Testis (tissue), 2 donors: ENCODE measurements around the gene CPZ.

Experiments
- POLR2A ChIP-seq: fragments of 450-650 bp; IDR thresholded peaks from one replicate; pipeline ENCODE4 v1.6.1; 2017; ENCODE audit warnings: antibody characterized with exemption, mild to moderate bottlenecking, moderate library complexity
- TF ChIP-seq, protein P1 (sequence below), 3 experiments: fragments of 450-650 bp in 2 of 3; fragments of 200-600 bp in 1 of 3; sonication (generic) in 1 of 3; IDR thresholded peaks; one replicate each; pipeline ENCODE4 v1.5.1; 2016 to 2019; ENCODE audit warnings: antibody characterized with exemption in 3 of 3, mild to moderate bottlenecking in 2 of 3, moderate library complexity in 1 of 3

DNA sequence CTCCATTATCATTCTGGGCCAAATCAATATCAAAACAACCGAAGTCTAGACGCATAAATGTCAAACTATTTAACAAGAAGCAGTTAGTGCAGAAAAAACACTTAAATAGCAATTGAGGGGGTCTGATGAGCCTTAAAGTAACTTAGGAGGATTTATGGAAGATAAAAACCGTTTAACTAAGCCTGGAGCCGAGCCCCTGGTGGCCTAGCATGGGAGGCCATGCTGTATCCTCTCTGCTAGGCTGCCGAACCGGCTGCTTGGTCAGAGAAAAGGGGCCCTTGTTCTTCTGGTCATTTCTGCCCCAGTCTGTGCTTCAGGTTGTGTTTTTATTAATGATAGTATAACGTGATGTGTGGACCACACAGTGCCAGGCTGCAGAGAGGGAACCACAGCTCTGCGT is 72.4 kb downstream of the CPZ start:
- TF ChIP-seq, protein P1, sequence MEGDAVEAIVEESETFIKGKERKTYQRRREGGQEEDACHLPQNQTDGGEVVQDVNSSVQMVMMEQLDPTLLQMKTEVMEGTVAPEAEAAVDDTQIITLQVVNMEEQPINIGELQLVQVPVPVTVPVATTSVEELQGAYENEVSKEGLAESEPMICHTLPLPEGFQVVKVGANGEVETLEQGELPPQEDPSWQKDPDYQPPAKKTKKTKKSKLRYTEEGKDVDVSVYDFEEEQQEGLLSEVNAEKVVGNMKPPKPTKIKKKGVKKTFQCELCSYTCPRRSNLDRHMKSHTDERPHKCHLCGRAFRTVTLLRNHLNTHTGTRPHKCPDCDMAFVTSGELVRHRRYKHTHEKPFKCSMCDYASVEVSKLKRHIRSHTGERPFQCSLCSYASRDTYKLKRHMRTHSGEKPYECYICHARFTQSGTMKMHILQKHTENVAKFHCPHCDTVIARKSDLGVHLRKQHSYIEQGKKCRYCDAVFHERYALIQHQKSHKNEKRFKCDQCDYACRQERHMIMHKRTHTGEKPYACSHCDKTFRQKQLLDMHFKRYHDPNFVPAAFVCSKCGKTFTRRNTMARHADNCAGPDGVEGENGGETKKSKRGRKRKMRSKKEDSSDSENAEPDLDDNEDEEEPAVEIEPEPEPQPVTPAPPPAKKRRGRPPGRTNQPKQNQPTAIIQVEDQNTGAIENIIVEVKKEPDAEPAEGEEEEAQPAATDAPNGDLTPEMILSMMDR (IDR thresholded peaks at IDR 0.05): no peak
- TF ChIP-seq POLR2A: no peak
